ENCODE data around the gene MAD1L1. TPM values are rescaled to one million over a fixed set of nuclear protein-coding genes. Genes with fewer than 3 reads are reported as not detected.
A peak's percentile ranks its signal among the peaks of the same experiment; 100 is the strongest.

The MAD1L1 gene
- total RNA-seq, 1 donor from 2014 or later, result 53.8 TPM

DNA sequence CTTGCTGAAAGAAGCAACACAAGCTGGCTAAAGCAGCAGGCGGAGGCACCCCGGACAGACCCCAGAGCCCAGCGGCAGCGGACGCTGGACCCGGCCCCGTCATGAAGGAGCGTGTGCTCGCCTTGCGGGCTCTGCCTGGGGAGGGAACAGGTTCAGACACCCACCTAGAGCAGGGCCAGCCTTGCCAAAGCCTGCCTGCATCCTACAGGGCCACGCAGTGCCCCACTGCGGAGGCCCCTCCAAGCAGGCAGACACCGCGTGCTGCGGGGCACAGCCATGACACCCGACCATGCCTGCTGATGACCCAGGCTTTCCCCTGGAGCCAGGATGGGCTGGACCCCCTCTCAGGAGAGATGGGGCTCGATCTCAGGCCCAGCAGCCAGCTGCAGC is 91.7 kb downstream of the MAD1L1 start:
- no peaks in the 10 kb centered on the region for H3K27me3 Mint-ChIP-seq (ENCODE audit: low read depth)
- no peaks in the 10 kb centered on the region for H3K9me3 Mint-ChIP-seq
- H3K27ac Mint-ChIP-seq (ENCODE audit: unreplicated experiment), result no peak overlapping the region
- H3K4me3 Mint-ChIP-seq, result no peak overlapping the region
- no peak for DNase-seq (ENCODE audit: low read depth, low spot score)
- TF ChIP-seq, protein P1, sequence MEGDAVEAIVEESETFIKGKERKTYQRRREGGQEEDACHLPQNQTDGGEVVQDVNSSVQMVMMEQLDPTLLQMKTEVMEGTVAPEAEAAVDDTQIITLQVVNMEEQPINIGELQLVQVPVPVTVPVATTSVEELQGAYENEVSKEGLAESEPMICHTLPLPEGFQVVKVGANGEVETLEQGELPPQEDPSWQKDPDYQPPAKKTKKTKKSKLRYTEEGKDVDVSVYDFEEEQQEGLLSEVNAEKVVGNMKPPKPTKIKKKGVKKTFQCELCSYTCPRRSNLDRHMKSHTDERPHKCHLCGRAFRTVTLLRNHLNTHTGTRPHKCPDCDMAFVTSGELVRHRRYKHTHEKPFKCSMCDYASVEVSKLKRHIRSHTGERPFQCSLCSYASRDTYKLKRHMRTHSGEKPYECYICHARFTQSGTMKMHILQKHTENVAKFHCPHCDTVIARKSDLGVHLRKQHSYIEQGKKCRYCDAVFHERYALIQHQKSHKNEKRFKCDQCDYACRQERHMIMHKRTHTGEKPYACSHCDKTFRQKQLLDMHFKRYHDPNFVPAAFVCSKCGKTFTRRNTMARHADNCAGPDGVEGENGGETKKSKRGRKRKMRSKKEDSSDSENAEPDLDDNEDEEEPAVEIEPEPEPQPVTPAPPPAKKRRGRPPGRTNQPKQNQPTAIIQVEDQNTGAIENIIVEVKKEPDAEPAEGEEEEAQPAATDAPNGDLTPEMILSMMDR (conservative IDR thresholded peaks at IDR 0.05), result no peak
- no peaks in the 10 kb centered on the region for H3K36me3 Mint-ChIP-seq (ENCODE audit: low read depth)
- peaks cover 23% of the 10 kb centered on the region for H3K4me1 Mint-ChIP-seq

DNA sequence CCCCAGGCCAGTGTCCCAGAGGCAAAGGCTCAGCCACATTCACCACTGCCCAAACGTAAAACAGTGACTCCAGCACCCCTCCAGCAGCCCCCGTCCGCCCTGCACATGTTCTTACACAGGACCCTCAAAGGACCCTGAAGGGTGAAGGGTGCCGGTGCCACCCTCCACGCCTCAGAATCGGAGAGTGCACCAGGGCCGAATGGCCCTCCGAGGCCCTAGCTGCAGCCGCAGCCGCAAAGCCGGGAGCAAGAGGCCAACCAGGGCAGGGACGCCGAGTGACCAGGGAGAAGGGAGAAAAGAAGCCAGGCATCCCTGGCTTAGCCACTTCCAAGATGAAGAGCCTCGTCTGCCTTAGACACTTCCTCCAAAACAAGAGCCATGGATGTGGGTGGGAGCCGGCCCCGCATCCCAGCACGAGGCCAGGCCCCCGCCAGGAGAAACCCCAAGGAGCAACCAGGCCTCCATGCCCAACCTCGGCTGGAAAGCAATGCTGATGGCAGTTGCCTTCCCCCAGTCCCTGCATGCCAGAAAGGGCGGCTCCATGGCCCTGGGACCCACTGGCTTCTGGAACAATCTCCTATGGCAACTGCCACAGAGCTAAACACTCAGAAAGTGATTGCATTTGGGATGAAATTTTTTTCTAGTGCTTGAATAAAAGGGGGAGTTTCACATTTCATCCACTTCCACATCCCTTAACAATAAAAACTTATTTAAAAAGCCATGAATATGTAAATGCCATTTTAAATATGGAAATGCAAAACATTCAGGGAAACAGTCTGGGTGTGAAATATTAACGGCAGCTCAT is 92.3 kb downstream of the MAD1L1 start:
- TF ChIP-seq, protein P1 (conservative IDR thresholded peaks at IDR 0.05), result no peak
- Mint-ChIP-seq H3K4me3 (no peak overlapping the region), H3K27ac (ENCODE audit: unreplicated experiment) (peak overlapping the region; percentile 95), H3K36me3 (ENCODE audit: low read depth) (peaks cover 3% of the 10 kb centered on the region), H3K4me1 (peaks cover 26% of the 10 kb centered on the region), H3K27me3 (ENCODE audit: low read depth) (no peaks in the 10 kb centered on the region), H3K9me3 (no peaks in the 10 kb centered on the region)
- DNase-seq (ENCODE audit: low read depth, low spot score), result no peak

DNA sequence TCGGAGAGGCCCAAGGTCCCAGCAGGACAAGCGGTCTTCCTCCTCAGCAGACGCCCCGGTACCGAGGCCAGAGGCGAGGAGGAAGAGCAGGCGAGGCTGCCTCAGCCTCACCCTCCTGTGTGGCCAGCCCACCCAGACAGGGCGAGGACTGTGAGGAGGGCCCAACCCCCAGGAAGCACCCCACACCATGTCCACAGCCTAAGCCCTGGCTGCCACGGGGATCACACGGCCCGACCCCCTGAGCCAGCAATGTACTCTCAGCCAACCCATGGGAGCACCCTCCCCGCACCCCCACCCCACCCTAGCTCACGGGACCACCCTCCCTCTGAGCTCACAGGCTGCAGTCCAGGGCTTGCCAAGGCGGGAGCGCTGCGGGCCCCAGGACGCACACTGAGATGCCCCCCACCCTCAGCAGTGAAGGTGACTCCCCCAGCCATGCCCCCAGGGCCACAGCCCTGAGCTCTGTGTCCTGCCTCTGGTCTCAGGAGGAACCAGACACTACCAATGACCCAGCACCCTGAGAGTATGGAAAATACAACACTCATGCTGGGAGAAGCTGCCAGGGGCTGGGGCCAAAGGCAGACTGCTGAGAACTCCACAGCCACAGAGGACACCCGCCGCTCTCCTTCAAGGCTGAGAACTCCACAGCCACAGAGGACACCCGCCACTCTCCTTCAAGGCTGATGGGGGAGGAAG is 93.6 kb downstream of the MAD1L1 start:
- Mint-ChIP-seq H3K36me3 (ENCODE audit: low read depth) (peaks cover 7% of the 10 kb centered on the region), H3K27ac (ENCODE audit: unreplicated experiment) (peak overlapping the region; percentile 75), H3K9me3 (no peaks in the 10 kb centered on the region), H3K4me3 (no peak overlapping the region), H3K4me1 (peaks cover 34% of the 10 kb centered on the region), H3K27me3 (ENCODE audit: low read depth) (no peaks in the 10 kb centered on the region)
- TF ChIP-seq, protein P1 (conservative IDR thresholded peaks at IDR 0.05), result no peak
- DNase-seq (ENCODE audit: low read depth, low spot score), result no peak

DNA sequence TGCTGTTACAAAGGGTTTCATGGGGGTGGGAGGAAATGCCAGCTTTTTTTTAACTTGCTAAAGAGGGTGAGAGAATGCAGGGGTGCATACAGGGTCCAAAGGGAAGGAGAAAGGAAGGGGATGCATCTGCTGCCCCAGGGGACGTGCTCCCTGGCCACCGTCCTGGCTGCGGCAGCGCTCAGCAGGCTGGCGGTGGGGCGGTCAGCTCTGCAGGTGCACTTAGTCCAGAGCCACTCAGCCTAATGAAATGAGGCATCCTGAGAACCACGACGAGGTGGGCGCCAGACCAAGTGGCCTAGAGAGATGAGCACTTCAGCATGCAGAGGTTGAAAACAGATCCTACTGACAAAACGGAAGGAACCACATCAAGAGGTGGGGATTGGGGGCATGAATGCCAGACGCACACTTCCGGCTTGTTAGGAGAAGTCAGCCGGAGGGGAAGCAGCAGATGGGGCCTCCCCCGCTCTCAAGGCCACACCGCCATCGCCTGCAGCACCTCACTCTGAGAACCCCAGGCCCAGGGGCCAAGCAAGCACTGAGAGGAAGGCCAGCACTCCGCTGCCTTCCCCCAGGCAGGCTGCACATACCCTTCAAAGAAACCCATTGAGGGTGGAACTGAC is 94.5 kb downstream of the MAD1L1 start:
- peak; percentile 43 for DNase-seq (ENCODE audit: low read depth, low spot score)

DNA sequence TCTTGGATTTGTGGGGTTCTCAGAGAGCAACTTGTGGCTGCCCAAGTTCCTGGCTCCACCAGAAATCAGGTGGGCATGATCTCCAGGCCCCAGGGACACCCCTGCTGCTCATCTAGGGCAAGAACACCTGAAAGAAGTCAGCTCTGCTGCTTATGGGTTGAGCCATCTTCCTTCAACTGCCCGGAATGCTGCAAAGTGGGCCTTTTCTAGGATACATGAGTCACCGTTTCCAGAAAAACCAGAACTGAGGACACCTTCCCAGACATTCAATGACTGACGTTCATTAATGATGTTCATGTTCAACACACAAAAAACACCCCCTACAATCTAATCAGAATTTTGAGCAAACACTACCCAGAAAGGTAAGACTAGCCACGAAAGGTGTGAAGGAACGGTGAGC is 98.0 kb downstream of the MAD1L1 start:
- peaks cover 19% of the 10 kb centered on the region for H3K36me3 Mint-ChIP-seq (ENCODE audit: low read depth)
- no peak for DNase-seq (ENCODE audit: low read depth, low spot score)
- TF ChIP-seq, protein P1 (conservative IDR thresholded peaks at IDR 0.05), result no peak
- no peak overlapping the region for H3K4me3 Mint-ChIP-seq
- no peaks in the 10 kb centered on the region for H3K9me3 Mint-ChIP-seq
- peaks cover 38% of the 10 kb centered on the region for H3K4me1 Mint-ChIP-seq
- H3K27ac Mint-ChIP-seq (ENCODE audit: unreplicated experiment), result no peak overlapping the region
- no peaks in the 10 kb centered on the region for H3K27me3 Mint-ChIP-seq (ENCODE audit: low read depth)

More for the DNA sequence above, 94.5 kb downstream of the MAD1L1 start:
- H3K9me3 Mint-ChIP-seq, result no peaks in the 10 kb centered on the region
- peaks cover 36% of the 10 kb centered on the region for H3K4me1 Mint-ChIP-seq
- H3K27me3 Mint-ChIP-seq (ENCODE audit: low read depth), result no peaks in the 10 kb centered on the region
- H3K4me3 Mint-ChIP-seq, result peak overlapping the region; percentile 31
- peaks cover 12% of the 10 kb centered on the region for H3K36me3 Mint-ChIP-seq (ENCODE audit: low read depth)
- TF ChIP-seq, protein P1 (conservative IDR thresholded peaks at IDR 0.05), result no peak
- H3K27ac Mint-ChIP-seq (ENCODE audit: unreplicated experiment), result peak overlapping the region; percentile 75

Measured in neural crest cell (in vitro differentiated cells).